SK-N-SH (cell line): ENCODE measurements around the gene XAGE2. TPM values are rescaled to one million over a fixed set of nuclear protein-coding genes. Genes with fewer than 3 reads are reported as not detected.

ENCODE experiments used
- CTCF ChIA-PET: fragments of 300-600, 350-600 bp; formaldehyde crosslinking; extraction: SDS; loops from one replicate; lab custom pipeline; 2021; lab: Yijun Ruan, JAX
- POLR2A ChIA-PET: fragments of 350-600 bp; sonication (Branson Sonifier 250); formaldehyde crosslinking; extraction: SDS; loops from one replicate; lab custom pipeline; 2020; ENCODE audit warnings: antibody characterized with exemption, inconsistent platforms; lab: Yijun Ruan, JAX
- DNase-seq: peaks from one replicate; pipeline ENCODE4 v3.0.0; 2012
- H2AFZ ChIP-seq: fragments of 200-600 bp; sonication (generic); 2 replicates; pipeline ENCODE4 v1.8.1; 2016; ENCODE audit warnings: antibody characterized with exemption, mild to moderate bottlenecking, low read depth
- H3F3A ChIP-seq: fragments of 200-600 bp; sonication (generic); replicated peaks from 2 replicates; pipeline ENCODE3; 2016; ENCODE audit warnings: antibody characterized with exemption, mild to moderate bottlenecking; ENCODE audit not compliant: insufficient read depth
- H3K27ac ChIP-seq, 2 experiments: fragments of 200-500 bp in 1 of 2; fragments of 200-600 bp in 1 of 2; sonication (Bioruptor generic) in 1 of 2; sonication (generic), shearing (Covaris generic) in 1 of 2; 2 replicates each; pipeline versions ENCODE4 v1.5.1 to v1.6.1; 2014 to 2016; ENCODE audit warnings: low read depth in 2 of 2, inconsistent platforms in 1 of 2, low read length in 1 of 2, mild to moderate bottlenecking in 1 of 2, mixed read lengths in 1 of 2
- H3K27me3 ChIP-seq: fragments of 200-600 bp; sonication (generic), shearing (Covaris generic); 2 replicates; pipeline ENCODE4 v1.6.1; 2016; ENCODE audit warnings: mixed run types; ENCODE audit not compliant: insufficient read depth
- H3K36me3 ChIP-seq, 2 experiments: fragments of 200-500 bp in 1 of 2; fragments of 200-600 bp in 1 of 2; sonication (Bioruptor generic) in 1 of 2; sonication (generic) in 1 of 2; replicated peaks in 1 of 2; 2 replicates each; pipeline versions ENCODE3 to v1.5.1; 2014 to 2016; ENCODE audit warnings: low read length in 1 of 2, mild to moderate bottlenecking in 1 of 2; ENCODE audit not compliant: insufficient read depth in 2 of 2, control insufficient read depth in 1 of 2
- H3K4me1 ChIP-seq, 2 experiments: fragments of 200-500 bp in 1 of 2; fragments of 200-600 bp in 1 of 2; sonication (Bioruptor generic) in 1 of 2; sonication (generic), shearing (Covaris generic) in 1 of 2; 2 replicates each; pipeline versions ENCODE4 v1.5.1 to v1.6.1; 2014 to 2016; ENCODE audit warnings: low read depth in 1 of 2, low read length in 1 of 2, mixed run types in 1 of 2; ENCODE audit not compliant: insufficient read depth in 2 of 2, control insufficient read depth in 1 of 2
- H3K4me2 ChIP-seq: fragments of 200-600 bp; sonication (generic), shearing (Covaris generic); 2 replicates; pipeline ENCODE4 v1.6.1; 2017; ENCODE audit warnings: mixed run types
- H3K4me3 ChIP-seq, 2 experiments: fragments of 200-500 bp in 1 of 2; fragments of 200-600 bp in 1 of 2; sonication (Bioruptor generic) in 1 of 2; sonication (generic), shearing (Covaris generic) in 1 of 2; 2 replicates each; pipeline versions ENCODE4 v1.5.1 to v1.8.1; 2014 to 2016; ENCODE audit warnings: low read depth in 2 of 2, inconsistent platforms in 1 of 2, low read length in 1 of 2, mild to moderate bottlenecking in 1 of 2, mixed read lengths in 1 of 2, moderate library complexity in 1 of 2
- H3K79me2 ChIP-seq: fragments of 200-600 bp; sonication (generic); 2 replicates; pipeline ENCODE4 v1.8.1; 2017; ENCODE audit warnings: mild to moderate bottlenecking; ENCODE audit not compliant: insufficient read depth
- H3K9ac ChIP-seq: fragments of 200-600 bp; sonication (generic); 2 replicates; pipeline ENCODE4 v1.6.1; 2017; ENCODE audit warnings: mixed run types
- H3K9me2 ChIP-seq: fragments of 200-600 bp; sonication (generic); 2 replicates; pipeline ENCODE4 v1.6.1; 2017; ENCODE audit warnings: mixed run types
- H3K9me3 ChIP-seq: fragments of 200-600 bp; sonication (generic); 2 replicates; pipeline ENCODE4 v1.6.1; 2017; ENCODE audit warnings: mixed run types, mild to moderate bottlenecking, moderate library complexity
- H4K20me1 ChIP-seq: fragments of 200-600 bp; sonication (generic); 2 replicates; pipeline ENCODE4 v1.6.1; 2017; ENCODE audit warnings: mild to moderate bottlenecking, mixed run types; ENCODE audit not compliant: insufficient read depth
- CHD2 ChIP-seq: fragments of 150-350 bp; IDR thresholded peaks from 2 replicates; pipeline ENCODE4 v1.6.1; 2018; ENCODE audit warnings: low read length; ENCODE audit not compliant: partially characterized antibody
- FOXM1 ChIP-seq: IDR thresholded peaks from 2 replicates; pipeline ENCODE4 v1.4.0; 2012; ENCODE audit warnings: low read depth, mild to moderate bottlenecking
- MEF2A ChIP-seq: IDR thresholded peaks from 2 replicates; pipeline ENCODE4 v1.4.0; 2012; ENCODE audit warnings: low read depth, borderline replicate concordance
- MXI1 ChIP-seq: IDR thresholded peaks from 2 replicates; pipeline ENCODE4 v1.6.1; 2012; ENCODE audit warnings: mild to moderate bottlenecking, low read depth, low read length, improper control_type of control experiment
- NFIC ChIP-seq: IDR thresholded peaks from 2 replicates; pipeline ENCODE4 v1.4.0; 2012; ENCODE audit warnings: borderline replicate concordance
- RXRA ChIP-seq: IDR thresholded peaks from 2 replicates; pipeline ENCODE4 v1.4.0; 2012; ENCODE audit warnings: low read depth, mild to moderate bottlenecking, borderline replicate concordance
- TAF1 ChIP-seq: IDR thresholded peaks from 2 replicates; pipeline ENCODE4 v1.6.1; 2012; ENCODE audit warnings: low read depth, mild to moderate bottlenecking, low read length, moderate library complexity, borderline replicate concordance
- WGBS: methylation state at CpG from one replicate; pipeline ENCODE4 v1.1.6; 2017; ENCODE audit warnings: low lambda C conversion rate; 5-methylcytosine and 5-hydroxymethylcytosine counted together
- polyA plus RNA-seq, 3 experiments: library from polyadenylated mRNA; depleted of rRNA; stranded (reverse); fragments of >200 nt; gene quantifications; 2 replicates each; pipeline ENCODE4 v1.2.3, GENCODE V29; 2012
- TF ChIP-seq, protein P1 (sequence below): IDR thresholded peaks from 2 replicates; pipeline ENCODE4 v1.6.1; 2012; ENCODE audit warnings: mild to moderate bottlenecking, low read depth, low read length, moderate library complexity
- TF ChIP-seq, protein P2 (sequence below): fragments of 150-350 bp; IDR thresholded peaks from 2 replicates; pipeline ENCODE4 v1.6.1; 2017; ENCODE audit warnings: antibody characterized with exemption, low read length, low read depth, borderline replicate concordance
- TF ChIP-seq, protein P3 (sequence below): fragments of 200-600 bp; sonication (generic); IDR thresholded peaks from 2 replicates; pipeline ENCODE4 v1.6.1; 2017; ENCODE audit warnings: antibody characterized with exemption, mild to moderate bottlenecking, moderate library complexity
- TF ChIP-seq, protein P4 (sequence below): IDR thresholded peaks from 2 replicates; pipeline ENCODE4; 2012
- TF ChIP-seq, protein P5 (sequence below): IDR thresholded peaks from 2 replicates; pipeline ENCODE4 v1.4.0; 2012; ENCODE audit warnings: low read depth, borderline replicate concordance

Gene XAGE2
- polyA plus RNA-seq, 1 of the 3 experiments (the other 2 are of a cell fraction), result 0.13 TPM

DNA sequence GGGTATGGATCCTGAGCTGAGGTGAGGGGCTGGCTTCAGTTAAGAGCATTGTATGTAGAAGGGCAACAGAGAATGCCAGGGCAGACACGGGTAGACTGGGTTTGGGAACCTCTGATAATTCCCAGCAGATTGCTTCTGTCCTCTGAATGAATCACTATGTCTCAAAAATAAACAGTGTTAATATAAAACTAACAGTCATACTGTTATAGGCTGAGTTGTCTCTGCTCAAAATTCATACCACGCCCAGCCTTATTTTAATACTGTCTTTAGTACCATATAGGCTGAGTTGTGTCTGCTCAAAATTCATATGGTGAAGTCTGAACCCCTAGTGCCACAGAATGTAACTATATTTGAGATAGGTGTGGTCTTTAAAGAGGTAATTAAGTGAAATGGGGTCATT, 10.0 kb downstream of the XAGE2 start:
- H3K4me2 ChIP-seq, result no peak overlapping the region
- no peaks in the 10 kb centered on the region for H3K9me3 ChIP-seq
- 0% methylated on average over 2 of the region's 2 CpGs for WGBS
- H4K20me1 ChIP-seq, result no peaks in the 10 kb centered on the region
- no peaks in the 10 kb centered on the region for H3F3A ChIP-seq
- H3K36me3 ChIP-seq, result no peaks in the 10 kb centered on the region
- no peak for TF ChIP-seq FOXM1
- no peaks in the 10 kb centered on the region for H3K9me2 ChIP-seq
- no peak overlapping the region for H3K9ac ChIP-seq
- CTCF ChIA-PET, result no interaction called here
- no peaks in the 10 kb centered on the region for H3K4me1 ChIP-seq
- POLR2A ChIA-PET, result no interaction called here
- H3K4me3 ChIP-seq, result no peak overlapping the region
- no peak overlapping the region for H2AFZ ChIP-seq
- H3K27ac ChIP-seq, result no peak overlapping the region
- H3K27me3 ChIP-seq, result no peaks in the 10 kb centered on the region; the same call in 1 of the 2 replicates
- no peaks in the 10 kb centered on the region for H3K79me2 ChIP-seq
- no peak for DNase-seq

DNA sequence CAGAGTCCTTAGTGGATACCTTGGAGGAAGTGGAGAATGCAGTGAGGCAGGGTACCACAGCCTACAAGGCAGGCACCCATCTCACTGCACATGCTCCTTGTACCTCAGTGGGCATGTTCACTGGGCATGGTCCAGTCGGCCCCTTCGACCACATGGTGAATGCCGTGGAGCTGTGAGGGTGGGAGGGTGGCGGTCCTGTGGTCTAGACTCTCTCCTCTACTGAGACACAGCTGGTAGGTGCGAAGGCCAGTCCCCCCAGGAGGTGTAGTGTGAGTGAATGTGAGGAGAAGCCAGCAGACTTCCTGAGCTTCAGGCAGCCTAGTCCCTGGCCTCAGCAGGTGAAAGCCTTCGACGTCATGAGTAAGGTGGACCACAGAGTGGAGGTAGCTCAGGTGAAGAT, 12.2 kb downstream of the XAGE2 start:
- Histone ChIP-seq H3K27ac (no peak overlapping the region), H3K4me3 (no peak overlapping the region), H3K9me2 (no peaks in the 10 kb centered on the region), H3K9ac (no peak overlapping the region), H3K4me1 (no peaks in the 10 kb centered on the region), H3K9me3 (no peaks in the 10 kb centered on the region), H3F3A (no peaks in the 10 kb centered on the region), H3K27me3 (no peaks in the 10 kb centered on the region; the same call in 1 of the 2 replicates), H2AFZ (no peak overlapping the region), H3K79me2 (no peaks in the 10 kb centered on the region), H3K36me3 (no peaks in the 10 kb centered on the region), H3K4me2 (no peak overlapping the region), H4K20me1 (no peaks in the 10 kb centered on the region)
- 0% methylated on average over 7 of the region's 7 CpGs for WGBS
- TF ChIP-seq NFIC (no peak), CHD2 (no peak), RXRA (no peak), MEF2A (no peak), MXI1 (no peak), TAF1 (no peak), FOXM1 (no peak)
- TF ChIP-seq, protein P1, sequence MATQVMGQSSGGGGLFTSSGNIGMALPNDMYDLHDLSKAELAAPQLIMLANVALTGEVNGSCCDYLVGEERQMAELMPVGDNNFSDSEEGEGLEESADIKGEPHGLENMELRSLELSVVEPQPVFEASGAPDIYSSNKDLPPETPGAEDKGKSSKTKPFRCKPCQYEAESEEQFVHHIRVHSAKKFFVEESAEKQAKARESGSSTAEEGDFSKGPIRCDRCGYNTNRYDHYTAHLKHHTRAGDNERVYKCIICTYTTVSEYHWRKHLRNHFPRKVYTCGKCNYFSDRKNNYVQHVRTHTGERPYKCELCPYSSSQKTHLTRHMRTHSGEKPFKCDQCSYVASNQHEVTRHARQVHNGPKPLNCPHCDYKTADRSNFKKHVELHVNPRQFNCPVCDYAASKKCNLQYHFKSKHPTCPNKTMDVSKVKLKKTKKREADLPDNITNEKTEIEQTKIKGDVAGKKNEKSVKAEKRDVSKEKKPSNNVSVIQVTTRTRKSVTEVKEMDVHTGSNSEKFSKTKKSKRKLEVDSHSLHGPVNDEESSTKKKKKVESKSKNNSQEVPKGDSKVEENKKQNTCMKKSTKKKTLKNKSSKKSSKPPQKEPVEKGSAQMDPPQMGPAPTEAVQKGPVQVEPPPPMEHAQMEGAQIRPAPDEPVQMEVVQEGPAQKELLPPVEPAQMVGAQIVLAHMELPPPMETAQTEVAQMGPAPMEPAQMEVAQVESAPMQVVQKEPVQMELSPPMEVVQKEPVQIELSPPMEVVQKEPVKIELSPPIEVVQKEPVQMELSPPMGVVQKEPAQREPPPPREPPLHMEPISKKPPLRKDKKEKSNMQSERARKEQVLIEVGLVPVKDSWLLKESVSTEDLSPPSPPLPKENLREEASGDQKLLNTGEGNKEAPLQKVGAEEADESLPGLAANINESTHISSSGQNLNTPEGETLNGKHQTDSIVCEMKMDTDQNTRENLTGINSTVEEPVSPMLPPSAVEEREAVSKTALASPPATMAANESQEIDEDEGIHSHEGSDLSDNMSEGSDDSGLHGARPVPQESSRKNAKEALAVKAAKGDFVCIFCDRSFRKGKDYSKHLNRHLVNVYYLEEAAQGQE, result no peak
- TF ChIP-seq, protein P2, sequence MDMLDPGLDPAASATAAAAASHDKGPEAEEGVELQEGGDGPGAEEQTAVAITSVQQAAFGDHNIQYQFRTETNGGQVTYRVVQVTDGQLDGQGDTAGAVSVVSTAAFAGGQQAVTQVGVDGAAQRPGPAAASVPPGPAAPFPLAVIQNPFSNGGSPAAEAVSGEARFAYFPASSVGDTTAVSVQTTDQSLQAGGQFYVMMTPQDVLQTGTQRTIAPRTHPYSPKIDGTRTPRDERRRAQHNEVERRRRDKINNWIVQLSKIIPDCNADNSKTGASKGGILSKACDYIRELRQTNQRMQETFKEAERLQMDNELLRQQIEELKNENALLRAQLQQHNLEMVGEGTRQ, result no peak
- TF ChIP-seq, protein P3, sequence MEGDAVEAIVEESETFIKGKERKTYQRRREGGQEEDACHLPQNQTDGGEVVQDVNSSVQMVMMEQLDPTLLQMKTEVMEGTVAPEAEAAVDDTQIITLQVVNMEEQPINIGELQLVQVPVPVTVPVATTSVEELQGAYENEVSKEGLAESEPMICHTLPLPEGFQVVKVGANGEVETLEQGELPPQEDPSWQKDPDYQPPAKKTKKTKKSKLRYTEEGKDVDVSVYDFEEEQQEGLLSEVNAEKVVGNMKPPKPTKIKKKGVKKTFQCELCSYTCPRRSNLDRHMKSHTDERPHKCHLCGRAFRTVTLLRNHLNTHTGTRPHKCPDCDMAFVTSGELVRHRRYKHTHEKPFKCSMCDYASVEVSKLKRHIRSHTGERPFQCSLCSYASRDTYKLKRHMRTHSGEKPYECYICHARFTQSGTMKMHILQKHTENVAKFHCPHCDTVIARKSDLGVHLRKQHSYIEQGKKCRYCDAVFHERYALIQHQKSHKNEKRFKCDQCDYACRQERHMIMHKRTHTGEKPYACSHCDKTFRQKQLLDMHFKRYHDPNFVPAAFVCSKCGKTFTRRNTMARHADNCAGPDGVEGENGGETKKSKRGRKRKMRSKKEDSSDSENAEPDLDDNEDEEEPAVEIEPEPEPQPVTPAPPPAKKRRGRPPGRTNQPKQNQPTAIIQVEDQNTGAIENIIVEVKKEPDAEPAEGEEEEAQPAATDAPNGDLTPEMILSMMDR, result no peak
- TF ChIP-seq, protein P4, sequence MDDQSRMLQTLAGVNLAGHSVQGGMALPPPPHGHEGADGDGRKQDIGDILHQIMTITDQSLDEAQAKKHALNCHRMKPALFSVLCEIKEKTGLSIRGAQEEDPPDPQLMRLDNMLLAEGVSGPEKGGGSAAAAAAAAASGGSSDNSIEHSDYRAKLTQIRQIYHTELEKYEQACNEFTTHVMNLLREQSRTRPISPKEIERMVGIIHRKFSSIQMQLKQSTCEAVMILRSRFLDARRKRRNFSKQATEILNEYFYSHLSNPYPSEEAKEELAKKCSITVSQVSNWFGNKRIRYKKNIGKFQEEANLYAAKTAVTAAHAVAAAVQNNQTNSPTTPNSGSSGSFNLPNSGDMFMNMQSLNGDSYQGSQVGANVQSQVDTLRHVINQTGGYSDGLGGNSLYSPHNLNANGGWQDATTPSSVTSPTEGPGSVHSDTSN, result no peak
- TF ChIP-seq, protein P5, sequence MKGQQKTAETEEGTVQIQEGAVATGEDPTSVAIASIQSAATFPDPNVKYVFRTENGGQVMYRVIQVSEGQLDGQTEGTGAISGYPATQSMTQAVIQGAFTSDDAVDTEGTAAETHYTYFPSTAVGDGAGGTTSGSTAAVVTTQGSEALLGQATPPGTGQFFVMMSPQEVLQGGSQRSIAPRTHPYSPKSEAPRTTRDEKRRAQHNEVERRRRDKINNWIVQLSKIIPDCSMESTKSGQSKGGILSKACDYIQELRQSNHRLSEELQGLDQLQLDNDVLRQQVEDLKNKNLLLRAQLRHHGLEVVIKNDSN, result no peak
- no peak for DNase-seq
- POLR2A ChIA-PET, result no interaction called here
- CTCF ChIA-PET, result no interaction called here
